Kidney capillary endothelial cell (primary cell): Measurements from ENCODE around the gene CACNA1C.
A peak's percentile ranks its signal among the peaks of the same experiment; 100 is the strongest.
"Not testable (repeated sequence)": the region's sequence is repeated elsewhere in the genome, so short reads cannot be mapped to it uniquely, and the experiment has no call there.

Experiments
- DNase-seq: peaks from one replicate; pipeline ENCODE4 v3.0.0-alpha.2; 2018; ENCODE audit warnings: low spot score

Gene CACNA1C

DNA sequence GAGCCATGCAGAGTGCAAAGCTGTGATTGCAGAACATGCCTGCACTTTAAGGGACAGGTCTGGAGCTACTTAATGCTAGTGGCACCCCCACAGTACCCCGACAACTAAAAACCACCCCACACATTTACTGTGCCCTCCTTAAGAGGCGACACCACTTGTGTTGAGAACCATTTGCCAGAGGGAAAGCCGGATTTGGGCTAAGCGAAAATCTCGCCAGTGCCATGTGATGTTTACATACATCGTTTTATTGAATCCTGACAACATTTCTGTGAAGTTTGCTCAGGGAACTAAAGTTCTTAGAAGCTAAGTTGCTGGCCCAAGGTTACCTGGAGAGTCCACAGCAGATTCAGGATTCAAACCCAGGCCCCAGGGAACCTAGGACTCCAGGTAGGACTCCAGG lies 623.0 kb downstream of the CACNA1C start:
- DNase-seq = no peak

DNA sequence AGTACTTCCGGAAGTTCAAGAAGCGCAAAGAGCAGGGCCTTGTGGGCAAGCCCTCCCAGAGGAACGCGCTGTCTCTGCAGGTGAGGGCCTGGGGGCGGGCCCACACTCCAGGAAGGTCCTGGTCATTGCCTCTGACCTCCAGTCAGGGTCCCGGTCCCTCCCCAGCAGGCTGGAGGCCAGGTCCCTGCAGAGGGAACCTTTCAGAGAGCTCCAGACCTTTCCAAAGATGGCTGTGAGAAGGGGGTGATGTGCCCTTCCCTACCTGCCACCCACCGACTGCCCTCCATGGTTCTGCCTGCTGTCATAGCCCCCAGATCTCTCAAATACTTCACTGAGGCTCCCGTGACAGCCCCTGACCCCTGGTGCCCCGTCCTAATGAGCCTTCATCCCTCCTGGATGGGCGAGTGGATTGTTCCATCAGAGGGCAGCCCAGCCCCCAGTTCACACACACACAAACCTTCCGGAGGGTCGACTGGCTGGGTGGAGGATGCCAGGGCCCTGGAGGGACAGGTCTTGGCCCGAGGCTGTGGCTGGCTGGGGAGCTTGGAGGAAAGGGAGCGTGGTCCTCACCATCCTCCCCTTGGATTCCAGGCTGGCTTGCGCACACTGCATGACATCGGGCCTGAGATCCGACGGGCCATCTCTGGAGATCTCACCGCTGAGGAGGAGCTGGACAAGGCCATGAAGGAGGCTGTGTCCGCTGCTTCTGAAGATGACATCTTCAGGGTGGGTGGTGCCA lies 624.5 kb downstream of the CACNA1C start:
- no peak for DNase-seq

DNA sequence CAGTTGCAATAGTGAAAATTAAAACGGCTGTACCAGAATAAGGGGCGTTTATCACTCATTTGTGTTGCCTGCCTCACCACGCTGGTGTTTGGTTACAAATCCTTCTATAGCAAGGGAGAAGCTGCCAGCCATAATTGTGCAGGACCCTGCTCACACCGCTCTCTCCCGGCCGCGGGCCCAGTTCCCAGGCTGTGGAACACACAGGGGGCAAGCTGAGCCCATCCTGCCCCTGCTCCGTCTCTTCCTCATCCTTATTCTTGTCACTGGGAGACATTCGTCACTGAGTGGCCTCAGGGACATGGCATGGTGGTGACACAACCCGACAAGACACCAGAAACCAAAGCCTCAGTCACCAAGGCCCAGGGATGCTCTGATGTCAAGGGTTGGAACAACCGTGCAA lies 625.6 kb downstream of the CACNA1C start:
- DNase-seq = no peak

DNA sequence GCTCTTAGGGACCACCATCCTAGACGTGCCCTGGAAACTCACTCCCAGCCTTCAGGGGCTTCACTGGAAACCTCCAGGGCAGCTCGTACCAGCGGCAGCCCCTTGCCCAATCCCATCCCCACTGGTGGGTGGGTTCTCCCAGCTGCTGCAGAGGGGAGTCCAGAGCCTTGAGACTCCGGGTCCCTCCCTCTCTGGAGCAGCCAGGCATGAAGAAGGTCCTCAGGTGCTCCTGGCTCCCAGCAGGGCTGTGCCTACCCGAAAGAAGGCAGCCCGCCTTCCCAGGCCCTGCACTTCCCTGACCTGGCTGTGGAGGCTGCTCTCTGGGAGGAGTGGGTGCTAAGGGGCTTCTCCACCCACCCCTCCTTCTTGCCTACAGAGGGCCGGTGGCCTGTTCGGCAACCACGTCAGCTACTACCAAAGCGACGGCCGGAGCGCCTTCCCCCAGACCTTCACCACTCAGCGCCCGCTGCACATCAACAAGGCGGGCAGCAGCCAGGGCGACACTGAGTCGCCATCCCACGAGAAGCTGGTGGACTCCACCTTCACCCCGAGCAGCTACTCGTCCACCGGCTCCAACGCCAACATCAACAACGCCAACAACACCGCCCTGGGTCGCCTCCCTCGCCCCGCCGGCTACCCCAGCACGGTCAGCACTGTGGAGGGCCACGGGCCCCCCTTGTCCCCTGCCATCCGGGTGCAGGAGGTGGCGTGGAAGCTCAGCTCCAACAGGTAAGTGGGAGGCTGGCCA lies 626.5 kb downstream of the CACNA1C start:
- DNase-seq = no peak

DNA sequence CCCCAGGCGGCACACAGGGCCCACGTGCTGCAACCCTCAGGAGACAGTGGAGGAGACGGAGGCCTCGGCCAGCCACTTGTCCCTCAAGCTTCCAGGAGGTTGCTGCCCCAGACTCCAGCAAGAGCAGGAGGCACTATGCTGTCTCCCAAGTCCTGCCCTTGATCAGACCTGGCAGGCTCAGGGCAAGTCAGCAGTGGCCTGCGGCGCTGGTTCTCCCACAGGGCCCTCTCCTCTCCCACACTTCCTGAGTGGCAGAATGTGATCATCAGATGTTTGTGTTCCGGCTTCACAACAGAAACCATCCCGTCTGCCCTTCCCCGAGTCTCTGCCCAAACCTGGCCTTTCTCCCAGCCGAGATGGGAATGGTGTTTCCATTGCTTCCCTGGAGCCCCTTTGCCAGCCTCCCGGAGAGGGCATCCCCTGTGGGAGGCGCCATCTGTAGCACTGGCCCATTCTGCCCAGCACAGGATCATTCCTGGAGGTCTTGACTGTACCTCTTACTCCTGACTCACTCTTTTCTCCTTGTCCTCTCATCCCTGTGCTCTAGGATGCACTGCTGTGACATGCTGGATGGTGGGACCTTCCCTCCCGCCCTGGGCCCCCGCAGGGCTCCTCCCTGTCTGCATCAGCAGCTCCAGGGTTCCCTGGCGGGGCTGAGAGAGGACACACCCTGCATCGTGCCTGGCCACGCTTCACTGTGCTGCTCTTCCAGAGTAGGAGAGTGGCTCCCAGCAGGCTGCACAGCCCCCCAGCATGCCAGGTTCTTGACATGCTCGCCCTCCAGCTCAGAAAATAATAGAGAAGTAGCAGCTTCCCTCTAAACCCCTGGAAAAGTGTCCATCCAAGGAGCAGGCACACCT lies 627.3 kb downstream of the CACNA1C start:
- DNase-seq = no peak

DNA sequence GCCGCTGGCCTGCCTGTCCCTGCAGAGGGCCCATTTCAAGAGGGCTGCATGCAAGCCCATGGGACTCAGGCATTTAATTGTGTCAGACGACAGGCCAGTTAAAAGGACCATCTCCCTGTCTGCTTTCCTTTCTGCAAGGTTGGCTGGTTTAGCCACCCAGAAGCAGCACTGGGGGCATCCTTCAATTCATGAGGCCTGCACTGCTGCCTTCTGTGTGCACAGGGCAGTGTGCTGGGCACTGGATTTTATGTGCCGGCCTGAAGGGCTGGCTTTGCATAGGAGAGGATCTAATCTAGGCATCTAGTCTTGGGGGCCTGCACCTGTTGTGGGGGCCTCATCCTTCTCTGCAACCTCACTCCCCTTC lies 627.9 kb downstream of the CACNA1C start:
- no peak for DNase-seq

DNA sequence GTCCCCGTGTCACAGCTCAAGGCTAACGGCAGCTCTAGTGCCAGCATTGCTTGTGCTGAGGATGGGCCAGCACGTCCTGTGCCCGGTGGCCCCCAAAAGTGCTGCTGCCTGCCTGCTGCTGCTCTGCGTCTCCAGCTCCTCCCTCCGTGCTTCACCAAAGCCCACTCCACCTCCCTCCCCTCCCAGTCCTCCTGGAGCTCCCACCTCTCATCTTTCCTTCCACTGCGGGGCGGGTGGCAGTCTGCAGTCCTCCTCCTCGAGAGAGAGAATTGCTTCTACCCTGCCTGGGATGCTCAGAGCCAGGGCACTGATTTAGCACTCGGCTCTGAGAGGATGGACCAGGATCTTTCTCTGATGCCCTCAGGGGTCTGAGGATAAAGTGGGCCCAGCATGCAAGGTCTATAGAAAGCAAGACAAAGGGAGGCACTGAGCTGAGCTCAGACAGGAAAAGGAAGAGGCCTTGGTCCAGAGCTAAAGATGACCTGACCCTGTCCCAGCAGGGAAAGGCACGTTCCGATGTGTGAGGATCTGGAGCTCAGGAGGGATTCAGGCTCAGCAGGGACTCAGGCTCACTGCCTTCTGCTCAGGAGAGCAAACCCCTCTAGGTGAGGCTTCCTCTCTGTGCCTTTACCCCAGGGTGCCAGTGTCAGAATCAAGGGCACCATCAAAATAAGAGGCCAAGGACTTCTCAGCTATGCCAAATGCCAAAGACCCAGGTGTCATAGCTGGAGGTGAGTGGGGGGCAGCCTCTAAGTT lies 628.8 kb downstream of the CACNA1C start:
- no peak for DNase-seq

DNA sequence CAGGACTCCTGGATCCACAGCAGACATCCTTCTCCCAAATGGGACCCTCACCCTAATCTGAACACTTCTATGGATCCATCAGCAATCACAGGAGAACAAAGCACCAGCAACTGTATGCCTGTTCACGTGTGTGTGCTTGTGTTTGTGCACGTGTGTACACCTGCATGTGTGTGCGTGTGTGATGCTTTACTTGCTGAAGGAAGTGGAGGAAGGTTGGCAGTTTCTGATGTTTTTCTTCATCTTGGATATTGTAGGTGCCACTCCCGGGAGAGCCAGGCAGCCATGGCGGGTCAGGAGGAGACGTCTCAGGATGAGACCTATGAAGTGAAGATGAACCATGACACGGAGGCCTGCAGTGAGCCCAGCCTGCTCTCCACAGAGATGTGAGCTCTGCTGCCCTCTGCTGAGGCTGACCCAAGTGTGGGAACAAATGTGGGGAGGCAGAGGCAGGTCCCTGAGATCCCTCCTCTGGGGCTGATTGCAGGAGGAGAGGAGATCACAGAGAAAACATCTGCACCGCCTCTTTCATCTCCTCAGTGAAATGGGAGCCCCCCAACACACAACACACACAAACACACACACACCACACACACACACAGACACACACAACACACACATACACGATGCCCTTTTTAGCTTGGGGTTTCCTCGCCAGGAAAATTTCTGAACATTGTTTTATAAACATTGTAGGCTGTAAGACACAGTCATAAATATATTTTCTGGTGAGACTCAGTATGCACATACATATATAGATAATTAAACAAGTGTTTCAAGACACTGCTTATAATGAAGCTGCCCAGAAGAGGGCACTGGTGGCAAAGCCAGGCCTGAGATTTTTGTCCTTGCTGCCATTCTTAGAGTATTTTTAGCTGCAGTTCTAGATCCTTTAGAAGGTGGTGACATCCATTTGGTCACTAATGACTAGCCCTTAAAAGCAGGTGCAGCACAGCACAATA lies 629.8 kb downstream of the CACNA1C start:
- peak; percentile 51 for DNase-seq

DNA sequence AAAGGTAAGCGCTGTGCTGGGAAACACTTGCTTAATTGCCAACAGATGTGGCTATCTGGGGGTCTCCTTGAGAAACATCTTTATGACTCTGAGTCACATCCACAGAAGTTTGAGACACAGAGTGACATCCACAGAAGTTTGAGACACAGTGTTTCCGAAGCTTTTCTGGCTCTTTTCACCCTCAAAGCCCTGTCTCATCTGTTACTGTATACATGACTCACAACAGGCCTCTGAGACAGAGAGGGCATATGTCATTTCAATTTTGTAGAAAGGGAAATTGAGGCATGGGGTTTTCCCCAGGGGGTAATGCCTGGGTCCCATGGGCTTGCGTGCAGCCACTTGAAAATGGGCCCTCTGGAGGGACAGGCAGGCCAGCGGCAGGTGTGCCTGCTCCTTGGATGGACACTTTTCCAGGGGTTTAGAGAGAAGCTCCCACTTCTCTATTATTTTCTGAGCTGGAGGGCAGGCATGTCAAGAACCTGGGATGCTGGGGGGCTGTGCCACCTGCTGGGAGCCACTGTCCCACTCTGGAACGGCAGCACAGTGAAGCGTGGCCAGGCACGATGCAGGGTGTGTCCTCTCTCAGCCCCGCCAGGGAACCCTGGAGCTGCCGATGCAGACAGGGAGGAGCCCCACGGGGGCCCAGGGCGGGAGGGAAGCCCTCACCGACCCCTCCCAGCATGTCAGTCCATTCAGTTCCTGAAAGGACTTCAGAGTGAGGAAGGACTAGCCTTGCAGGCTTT lies 630.7 kb downstream of the CACNA1C start:
- DNase-seq = no peak

DNA sequence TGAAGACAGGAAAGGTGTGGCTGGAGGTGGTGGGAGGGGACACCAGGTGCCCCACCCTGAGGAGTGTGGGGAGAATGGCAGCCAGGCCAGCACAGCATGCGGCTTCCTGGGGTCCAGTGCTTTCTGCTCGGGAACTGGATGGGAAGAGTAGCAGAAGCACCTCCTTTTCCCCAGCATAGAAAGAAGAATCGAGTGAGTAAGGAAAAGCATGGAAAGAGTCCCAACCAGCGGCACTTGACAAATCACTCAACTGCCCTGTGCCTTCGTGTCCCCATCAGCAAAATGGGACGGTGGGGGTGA lies 631.2 kb downstream of the CACNA1C start:
- not testable (repeated sequence) for DNase-seq

DNA sequence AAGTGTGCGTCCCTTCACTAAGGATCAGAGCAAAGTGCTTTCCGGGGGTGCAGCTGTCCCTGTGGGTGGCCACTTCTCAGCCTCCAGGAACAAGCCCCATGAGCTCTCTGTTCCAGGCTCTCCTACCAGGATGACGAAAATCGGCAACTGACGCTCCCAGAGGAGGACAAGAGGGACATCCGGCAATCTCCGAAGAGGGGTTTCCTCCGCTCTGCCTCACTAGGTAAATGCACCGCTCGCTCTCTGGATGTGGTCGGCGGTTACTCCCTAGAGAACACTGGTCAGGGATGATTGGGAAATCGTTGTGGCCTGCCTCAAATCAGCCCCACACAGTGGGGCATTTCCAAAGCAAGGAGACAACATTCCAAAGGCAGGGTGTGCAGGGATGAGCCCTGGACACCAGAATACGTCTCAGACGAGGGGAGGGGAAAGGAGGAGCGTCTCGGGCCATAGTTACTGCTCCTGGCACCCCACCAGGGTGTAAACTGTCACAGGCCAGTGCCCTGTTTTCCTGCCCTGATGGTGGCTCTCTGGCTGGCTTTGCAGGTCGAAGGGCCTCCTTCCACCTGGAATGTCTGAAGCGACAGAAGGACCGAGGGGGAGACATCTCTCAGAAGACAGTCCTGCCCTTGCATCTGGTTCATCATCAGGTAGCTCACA lies 633.0 kb downstream of the CACNA1C start:
- DNase-seq = not testable (repeated sequence)

DNA sequence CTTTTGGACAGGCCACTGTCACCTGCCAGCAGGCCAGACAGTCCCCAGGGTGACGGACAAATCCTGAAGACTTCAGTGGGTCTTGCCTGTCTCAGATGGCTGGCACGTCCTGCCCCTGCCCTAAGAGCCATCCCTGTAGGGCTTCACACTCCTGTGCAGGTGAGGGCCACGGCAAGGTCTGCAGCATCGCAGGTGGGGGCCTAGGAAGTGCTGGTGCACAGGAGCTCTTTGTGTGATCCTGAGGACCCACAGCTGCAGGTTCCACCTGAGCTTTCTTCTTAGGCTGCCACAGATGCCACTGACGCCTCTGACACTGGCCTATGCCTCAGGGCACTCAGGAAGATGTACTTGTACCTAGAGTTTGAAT lies 633.5 kb downstream of the CACNA1C start:
- DNase-seq = no peak

DNA sequence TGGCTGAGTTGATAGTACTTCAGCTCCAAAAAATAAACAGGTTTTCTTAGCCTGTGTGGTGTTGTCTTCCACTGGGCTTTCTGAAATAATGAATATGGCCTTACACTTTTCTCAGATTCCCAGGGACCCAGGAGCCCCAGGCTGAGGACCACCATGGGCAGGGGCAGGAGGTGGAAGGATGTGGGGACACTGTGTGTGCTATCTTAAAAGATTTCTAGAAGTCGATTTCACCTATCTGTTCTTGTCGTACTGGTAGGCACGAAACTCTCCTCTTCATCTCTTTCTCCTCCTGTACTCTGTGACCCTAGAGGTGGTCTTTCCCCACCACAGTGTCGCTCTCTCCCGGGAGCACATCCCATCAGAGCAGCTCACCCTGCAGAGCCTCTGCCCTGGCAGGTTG lies 634.3 kb downstream of the CACNA1C start:
- no peak for DNase-seq

DNA sequence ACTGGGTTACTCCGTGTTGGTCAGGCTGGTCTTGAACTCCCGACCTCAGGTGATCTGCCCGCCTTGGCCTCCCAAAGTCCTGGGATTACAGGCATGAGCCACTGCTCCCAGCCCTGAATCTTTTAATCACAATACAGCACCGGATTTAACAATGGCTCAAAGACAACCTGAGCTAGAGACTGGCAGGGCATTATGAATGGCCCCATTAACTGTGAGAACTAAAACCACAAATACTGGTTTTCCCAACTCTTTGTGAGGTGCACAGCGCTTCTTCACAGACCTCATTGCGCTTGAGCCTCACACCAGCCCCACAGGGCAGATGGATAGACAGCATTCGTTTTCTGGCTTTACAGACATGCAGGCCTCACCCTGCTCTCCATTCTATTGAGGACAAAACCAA lies 634.9 kb downstream of the CACNA1C start:
- DNase-seq = no peak

DNA sequence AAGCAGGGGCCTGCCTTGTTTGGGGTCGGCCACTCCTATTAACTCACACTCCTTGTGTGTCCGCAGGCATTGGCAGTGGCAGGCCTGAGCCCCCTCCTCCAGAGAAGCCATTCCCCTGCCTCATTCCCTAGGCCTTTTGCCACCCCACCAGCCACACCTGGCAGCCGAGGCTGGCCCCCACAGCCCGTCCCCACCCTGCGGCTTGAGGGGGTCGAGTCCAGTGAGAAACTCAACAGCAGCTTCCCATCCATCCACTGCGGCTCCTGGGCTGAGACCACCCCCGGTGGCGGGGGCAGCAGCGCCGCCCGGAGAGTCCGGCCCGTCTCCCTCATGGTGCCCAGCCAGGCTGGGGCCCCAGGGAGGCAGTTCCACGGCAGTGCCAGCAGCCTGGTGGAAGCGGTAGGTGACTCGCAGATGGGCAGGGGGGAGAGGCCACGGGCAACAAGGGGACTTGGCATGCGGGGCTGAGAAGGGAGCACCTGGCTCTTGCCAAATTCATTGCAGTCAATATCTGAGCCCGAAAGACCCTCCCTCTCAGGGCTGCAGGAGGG lies 635.7 kb downstream of the CACNA1C start:
- DNase-seq = no peak

DNA sequence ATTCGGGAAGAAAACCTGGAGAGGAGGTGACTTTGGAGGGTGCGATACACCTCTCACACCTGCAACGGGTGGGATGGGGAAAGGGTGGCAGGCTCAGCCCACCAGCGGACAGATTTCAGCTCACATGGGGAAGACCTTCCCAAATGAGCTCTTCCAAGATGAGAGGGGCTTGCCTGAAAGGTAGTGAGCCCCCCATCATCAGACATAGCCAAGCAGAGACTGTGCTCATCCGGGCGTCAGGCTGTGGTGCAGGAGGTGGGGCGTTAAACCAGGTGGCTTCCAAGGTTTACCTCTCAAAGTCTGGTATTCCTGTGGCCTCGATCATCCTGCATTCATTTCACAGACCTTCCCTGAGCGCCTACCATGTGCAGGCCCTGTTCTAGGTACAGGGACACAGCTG lies 636.6 kb downstream of the CACNA1C start:
- no peak for DNase-seq

DNA sequence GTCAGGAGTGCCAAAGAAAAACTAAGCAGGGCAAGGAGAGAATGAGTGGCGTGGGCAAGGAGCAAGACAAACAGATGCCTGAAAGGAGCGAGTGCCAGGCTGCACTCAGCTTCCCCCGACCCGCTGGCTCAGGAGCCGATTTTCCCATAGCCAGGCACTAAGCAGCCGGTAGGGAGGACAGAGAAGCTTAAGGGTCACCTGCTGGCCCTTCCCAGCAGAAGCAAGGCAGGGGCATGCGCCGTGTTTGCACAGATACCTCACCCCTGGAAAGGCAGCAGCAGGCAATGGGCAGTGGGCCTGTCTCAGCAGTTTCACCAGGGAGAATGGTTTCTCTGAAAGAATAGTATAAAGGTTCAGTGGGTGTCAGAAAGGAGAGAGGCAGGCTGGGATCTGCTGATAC lies 637.1 kb downstream of the CACNA1C start:
- DNase-seq = no peak

DNA sequence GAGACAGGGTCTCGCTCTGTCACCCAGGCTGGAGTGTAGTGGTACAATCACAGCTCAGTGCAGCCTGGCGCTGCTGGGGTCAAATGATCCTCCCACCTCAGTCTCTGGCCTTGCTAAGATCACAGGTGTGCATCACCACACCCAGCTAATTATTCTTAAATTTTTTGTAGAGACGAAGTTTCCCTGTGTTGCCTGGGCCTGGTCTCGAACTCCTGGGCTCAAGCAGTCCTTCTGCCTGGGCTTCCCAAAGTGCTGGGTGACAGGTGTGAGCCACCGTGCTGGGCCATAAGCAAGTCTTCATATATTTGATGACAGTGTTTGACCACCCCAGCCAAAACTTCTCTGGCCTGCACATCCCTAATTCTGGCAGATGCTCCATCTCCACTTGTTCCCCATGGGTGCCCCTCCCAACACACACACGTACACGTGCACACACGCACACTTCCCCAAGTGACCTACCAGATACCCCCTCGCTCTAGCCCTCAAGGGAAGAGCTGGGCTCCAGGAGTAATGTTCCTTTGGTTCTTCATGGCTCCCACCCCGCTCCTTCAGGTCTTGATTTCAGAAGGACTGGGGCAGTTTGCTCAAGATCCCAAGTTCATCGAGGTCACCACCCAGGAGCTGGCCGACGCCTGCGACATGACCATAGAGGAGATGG lies 637.7 kb downstream of the CACNA1C start:
- no peak for DNase-seq

DNA sequence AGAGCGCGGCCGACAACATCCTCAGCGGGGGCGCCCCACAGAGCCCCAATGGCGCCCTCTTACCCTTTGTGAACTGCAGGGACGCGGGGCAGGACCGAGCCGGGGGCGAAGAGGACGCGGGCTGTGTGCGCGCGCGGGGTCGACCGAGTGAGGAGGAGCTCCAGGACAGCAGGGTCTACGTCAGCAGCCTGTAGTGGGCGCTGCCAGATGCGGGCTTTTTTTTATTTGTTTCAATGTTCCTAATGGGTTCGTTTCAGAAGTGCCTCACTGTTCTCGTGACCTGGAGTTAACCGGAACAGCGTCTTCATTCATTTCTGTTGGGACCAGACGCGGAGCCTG lies 638.2 kb downstream of the CACNA1C start:
- peak; percentile 61 for DNase-seq
